ENCODE results near the gene CLDN1. TPM values are rescaled to one million over a fixed set of nuclear protein-coding genes. Genes with fewer than 3 reads are reported as not detected.

CLDN1 gene
- total RNA-seq, 2 experiments from 2014 or later, result not detected

GRCh38 chr3:190326930-190327329 is 4.7 kb upstream of the CLDN1 start:
- peaks cover 6% of the 10 kb centered on the region for H3K4me1 Mint-ChIP-seq (ENCODE audit: low read depth)
- H3K36me3 Mint-ChIP-seq (ENCODE audit: low read depth), result no peaks in the 10 kb centered on the region
- H3K27me3 Mint-ChIP-seq (ENCODE audit: low read depth), result peaks cover 38% of the 10 kb centered on the region
- no peak overlapping the region for H3K27ac Mint-ChIP-seq
- POLR2A ChIA-PET, result no interaction called here
- ATAC-seq (no peak), DNase-seq (no peak)
- CTCF ChIA-PET, result no interaction called here
- no peak overlapping the region for H3K4me3 Mint-ChIP-seq
- H3K9me3 Mint-ChIP-seq (ENCODE audit: insufficient read depth), result no peaks in the 10 kb centered on the region

GRCh38 chr3:190326361-190326760 is 4.1 kb upstream of the CLDN1 start:
- Mint-ChIP-seq H3K4me1 (ENCODE audit: low read depth) (peaks cover 9% of the 10 kb centered on the region), H3K4me3 (no peak overlapping the region), H3K27me3 (ENCODE audit: low read depth) (peaks cover 44% of the 10 kb centered on the region), H3K27ac (no peak overlapping the region), H3K9me3 (ENCODE audit: insufficient read depth) (no peaks in the 10 kb centered on the region), H3K36me3 (ENCODE audit: low read depth) (no peaks in the 10 kb centered on the region)
- ChIA-PET POLR2A (no interaction called here), CTCF (interaction anchor here (0.7 kb wide), 1 partner anchor 11 kb away, joined by 3 read pairs; no protein-coding TSS in a partner anchor)
- DNase-seq, result no peak
- ATAC-seq, result no peak

- CTCF ChIA-PET, result interaction anchor here (0.7 kb wide), 1 partner anchor 11 kb away, joined by 3 read pairs; no protein-coding TSS in a partner anchor
- Mint-ChIP-seq H3K4me3 (no peak overlapping the region), H3K4me1 (ENCODE audit: low read depth) (peaks cover 9% of the 10 kb centered on the region), H3K27ac (no peak overlapping the region), H3K27me3 (ENCODE audit: low read depth) (peaks cover 47% of the 10 kb centered on the region), H3K9me3 (ENCODE audit: insufficient read depth) (no peaks in the 10 kb centered on the region), H3K36me3 (ENCODE audit: low read depth) (no peaks in the 10 kb centered on the region)
- ATAC-seq, result no peak
- POLR2A ChIA-PET, result no interaction called here
- no peak for DNase-seq
Measured at GRCh38 chr3:190325923-190326322, 3.7 kb upstream of the CLDN1 start.

- Mint-ChIP-seq H3K4me1 (ENCODE audit: low read depth) (peaks cover 9% of the 10 kb centered on the region), H3K4me3 (no peak overlapping the region), H3K27me3 (ENCODE audit: low read depth) (peaks cover 44% of the 10 kb centered on the region), H3K9me3 (ENCODE audit: insufficient read depth) (no peaks in the 10 kb centered on the region), H3K27ac (no peak overlapping the region), H3K36me3 (ENCODE audit: low read depth) (no peaks in the 10 kb centered on the region)
- ChIA-PET CTCF (interaction anchor here (0.6 to 3.3 kb wide), 12 partner anchors 9 to 362 kb away, joined by 3 to 20 read pairs (median 9); no protein-coding TSS in a partner anchor), POLR2A (no interaction called here)
- DNase-seq, result no peak
- no peak for ATAC-seq
Measured at GRCh38 chr3:190323246-190323626, 990 bp upstream of the CLDN1 start.

GRCh38 chr3:190322604-190323245 is 479 bp upstream of the CLDN1 start:
- ChIA-PET POLR2A (no interaction called here), CTCF (interaction anchor here (0.6 to 3.3 kb wide), 23 partner anchors 8 to 709 kb away, joined by 3 to 20 read pairs (median 4); no protein-coding TSS in a partner anchor)
- Mint-ChIP-seq H3K36me3 (ENCODE audit: low read depth) (no peaks in the 10 kb centered on the region), H3K4me3 (peak overlapping the region; percentile 3), H3K4me1 (ENCODE audit: low read depth) (peaks cover 9% of the 10 kb centered on the region), H3K9me3 (ENCODE audit: insufficient read depth) (no peaks in the 10 kb centered on the region), H3K27me3 (ENCODE audit: low read depth) (peaks cover 43% of the 10 kb centered on the region), H3K27ac (no peak overlapping the region)
- no peak for DNase-seq
- ATAC-seq, result no peak

GRCh38 chr3:190320594-190321362 is 1.5 kb downstream of the CLDN1 start:
- Mint-ChIP-seq H3K36me3 (ENCODE audit: low read depth) (no peaks in the 10 kb centered on the region), H3K9me3 (ENCODE audit: insufficient read depth) (no peaks in the 10 kb centered on the region), H3K27ac (no peak overlapping the region), H3K4me3 (no peak overlapping the region), H3K27me3 (ENCODE audit: low read depth) (peaks cover 37% of the 10 kb centered on the region), H3K4me1 (ENCODE audit: low read depth) (peaks cover 9% of the 10 kb centered on the region)
- POLR2A ChIA-PET, result interaction anchor here (0.9 kb wide), 1 partner anchor 14 kb away, joined by 3 read pairs; no protein-coding TSS in a partner anchor
- ATAC-seq (no peak), DNase-seq (no peak)
- CTCF ChIA-PET, result interaction anchor here (1.3 to 3.3 kb wide), 8 partner anchors 12 to 359 kb away, joined by 4 to 20 read pairs (median 11); no protein-coding TSS in a partner anchor

- ATAC-seq, result no peak
- Mint-ChIP-seq H3K9me3 (ENCODE audit: insufficient read depth) (no peaks in the 10 kb centered on the region), H3K36me3 (ENCODE audit: low read depth) (no peaks in the 10 kb centered on the region), H3K4me1 (ENCODE audit: low read depth) (peaks cover 9% of the 10 kb centered on the region), H3K4me3 (no peak overlapping the region), H3K27ac (no peak overlapping the region), H3K27me3 (ENCODE audit: low read depth) (peaks cover 33% of the 10 kb centered on the region)
- no peak for DNase-seq
- ChIA-PET POLR2A (no interaction called here), CTCF (no interaction called here)
Measured at GRCh38 chr3:190319660-190320059, 2.6 kb downstream of the CLDN1 start.

- H3K4me1 Mint-ChIP-seq (ENCODE audit: low read depth), result peaks cover 9% of the 10 kb centered on the region
- no peak overlapping the region for H3K27ac Mint-ChIP-seq
- ATAC-seq (no peak), DNase-seq (no peak)
- peaks cover 28% of the 10 kb centered on the region for H3K27me3 Mint-ChIP-seq (ENCODE audit: low read depth)
- no peak overlapping the region for H3K4me3 Mint-ChIP-seq
- no peaks in the 10 kb centered on the region for H3K9me3 Mint-ChIP-seq (ENCODE audit: insufficient read depth)
- no peaks in the 10 kb centered on the region for H3K36me3 Mint-ChIP-seq (ENCODE audit: low read depth)
- ChIA-PET CTCF (no interaction called here), POLR2A (no interaction called here)
Measured at GRCh38 chr3:190318666-190319065, 3.6 kb downstream of the CLDN1 start.

- no peaks in the 10 kb centered on the region for H3K36me3 Mint-ChIP-seq (ENCODE audit: low read depth)
- H3K4me1 Mint-ChIP-seq (ENCODE audit: low read depth), result no peaks in the 10 kb centered on the region
- no peaks in the 10 kb centered on the region for H3K9me3 Mint-ChIP-seq (ENCODE audit: insufficient read depth)
- peaks cover 5% of the 10 kb centered on the region for H3K27me3 Mint-ChIP-seq (ENCODE audit: low read depth)
- DNase-seq, result no peak
- no peak for ATAC-seq
- ChIA-PET POLR2A (interaction anchor here (0.6 kb wide), 1 partner anchor 96 kb away, joined by 3 read pairs; no protein-coding TSS in a partner anchor), CTCF (interaction anchor here (1.1 to 1.7 kb wide), 2 partner anchors 8 to 24 kb away, joined by 3 to 6 read pairs; partner anchors contain the start of gene CLDN1)
- no peak overlapping the region for H3K4me3 Mint-ChIP-seq
- no peak overlapping the region for H3K27ac Mint-ChIP-seq
Measured at GRCh38 chr3:190314741-190315140, 7.5 kb downstream of the CLDN1 start.

- Mint-ChIP-seq H3K4me3 (no peak overlapping the region), H3K36me3 (ENCODE audit: low read depth) (no peaks in the 10 kb centered on the region), H3K27ac (no peak overlapping the region), H3K27me3 (ENCODE audit: low read depth) (no peaks in the 10 kb centered on the region), H3K4me1 (ENCODE audit: low read depth) (peaks cover 12% of the 10 kb centered on the region), H3K9me3 (ENCODE audit: insufficient read depth) (no peaks in the 10 kb centered on the region)
- CTCF ChIA-PET, result interaction anchor here (1.9 kb wide), 1 partner anchor 13 kb away, joined by 10 read pairs; the partner anchor contains the start of gene CLDN1
- DNase-seq (no peak), ATAC-seq (no peak)
- POLR2A ChIA-PET, result interaction anchor here (0.7 kb wide), 1 partner anchor 52 kb away, joined by 4 read pairs; no protein-coding TSS in a partner anchor
Measured at GRCh38 chr3:190309414-190309813, 12.8 kb downstream of the CLDN1 start.

GRCh38 chr3:190308154-190308553 is 14.1 kb downstream of the CLDN1 start:
- H3K4me3 Mint-ChIP-seq, result no peak overlapping the region
- no peaks in the 10 kb centered on the region for H3K9me3 Mint-ChIP-seq (ENCODE audit: insufficient read depth)
- H3K4me1 Mint-ChIP-seq (ENCODE audit: low read depth), result peaks cover 12% of the 10 kb centered on the region
- ChIA-PET POLR2A (no interaction called here), CTCF (interaction anchor here (1.9 to 2.2 kb wide), 2 partner anchors 14 kb away, joined by 10 to 13 read pairs; partner anchors contain the start of gene CLDN1)
- ATAC-seq (no peak), DNase-seq (no peak)
- H3K27me3 Mint-ChIP-seq (ENCODE audit: low read depth), result no peaks in the 10 kb centered on the region
- H3K27ac Mint-ChIP-seq, result no peak overlapping the region
- H3K36me3 Mint-ChIP-seq (ENCODE audit: low read depth), result no peaks in the 10 kb centered on the region

GRCh38 chr3:190307164-190307545 is 15.1 kb downstream of the CLDN1 start:
- POLR2A ChIA-PET, result no interaction called here
- H3K27me3 Mint-ChIP-seq (ENCODE audit: low read depth), result no peaks in the 10 kb centered on the region
- no peak overlapping the region for H3K4me3 Mint-ChIP-seq
- H3K4me1 Mint-ChIP-seq (ENCODE audit: low read depth), result peaks cover 12% of the 10 kb centered on the region
- no peak for ATAC-seq
- H3K36me3 Mint-ChIP-seq (ENCODE audit: low read depth), result no peaks in the 10 kb centered on the region
- CTCF ChIA-PET, result interaction anchor here (1.2 to 2.2 kb wide), 2 partner anchors 15 to 118 kb away, joined by 3 to 13 read pairs; partner anchors contain the start of gene CLDN1
- no peak overlapping the region for H3K27ac Mint-ChIP-seq
- no peak for DNase-seq
- H3K9me3 Mint-ChIP-seq (ENCODE audit: insufficient read depth), result no peaks in the 10 kb centered on the region
